Right ventricle myocardium superior (tissue), 1 donor: ENCODE measurements around the gene TDRKH. TPM values are rescaled to one million over a fixed set of nuclear protein-coding genes. Genes with fewer than 3 reads are reported as not detected.
A peak's percentile ranks its signal among the peaks of the same experiment; 100 is the strongest.
"Not testable (repeated sequence)": the region's sequence is repeated elsewhere in the genome, so short reads cannot be mapped to it uniquely, and the experiment has no call there.

Experiments used
- ATAC-seq: fragments of 200-7000 bp; cut with Tn5 transposase; one replicate; pipeline ENCODE4 v1.9.1; 2020; ENCODE audit warnings: mild to moderate bottlenecking; ENCODE audit not compliant: poor library complexity
- DNase-seq: peaks from one replicate; pipeline ENCODE4 v3.0.0-alpha.2; 2020
- intact Hi-C: fragments of 100-400 bp; cut with DNase I; formaldehyde crosslinking; loops from one replicate; pipeline ENCODE4 v1.11.2; 2022
- total RNA-seq: library from RNA; stranded (reverse); fragmentation: NEBNext Ultra II Directional; extraction: Animal tissue kit (Norgen Biotek cat#: 25700); gene quantifications from one replicate; pipeline ENCODE4 v1.2.1, GENCODE V29; 2021
- donor health status: DM: no; HTN: yes; CAD: no; lungs with severe emphysema.

The TDRKH gene
- total RNA-seq, 1 donor from 2014 or later = 4.5 TPM

DNA sequence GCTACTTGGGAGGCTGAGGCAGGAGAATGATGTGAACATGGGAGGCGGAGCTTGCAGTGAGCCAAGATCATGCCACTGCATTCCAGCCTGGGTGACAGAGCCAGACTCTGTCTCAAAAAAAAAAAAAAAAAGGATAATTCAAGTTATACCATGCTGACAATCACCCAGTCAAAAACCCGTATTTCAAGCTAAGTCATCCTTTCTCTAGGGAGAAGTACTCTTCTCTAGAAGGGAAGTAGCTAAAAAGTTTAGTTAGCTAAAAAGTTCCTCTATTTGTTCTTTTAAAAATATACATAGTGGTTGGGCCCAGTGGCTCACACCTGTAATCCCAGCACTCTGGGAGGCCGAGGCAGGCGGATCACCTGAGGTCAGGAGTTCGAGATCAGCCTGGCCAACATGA lies 9.6 kb downstream of the TDRKH start:
- DNase-seq, intact Hi-C loops, ATAC-seq: not testable (repeated sequence)

DNA sequence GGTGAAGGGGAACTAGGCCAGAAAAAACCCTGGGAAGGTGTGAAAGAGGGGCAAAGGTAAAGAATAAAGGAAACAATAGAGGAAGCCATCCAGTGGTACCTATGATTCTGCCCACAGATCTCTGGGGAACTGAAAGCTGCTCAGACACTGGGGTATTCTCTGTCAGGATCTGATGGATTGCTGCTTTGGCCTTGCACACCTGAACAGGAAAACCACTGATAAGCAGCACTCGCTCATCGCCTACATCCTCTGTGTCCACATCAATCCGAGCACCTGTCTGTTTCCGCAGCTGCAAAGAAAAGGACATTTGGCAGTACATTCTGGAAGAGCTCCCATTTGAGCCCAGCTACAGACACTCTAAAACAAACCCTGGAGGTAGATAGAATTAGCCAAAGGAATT lies 10.4 kb downstream of the TDRKH start:
- intact Hi-C loops = no loop called here
- ATAC-seq (no peak), DNase-seq (no peak)

DNA sequence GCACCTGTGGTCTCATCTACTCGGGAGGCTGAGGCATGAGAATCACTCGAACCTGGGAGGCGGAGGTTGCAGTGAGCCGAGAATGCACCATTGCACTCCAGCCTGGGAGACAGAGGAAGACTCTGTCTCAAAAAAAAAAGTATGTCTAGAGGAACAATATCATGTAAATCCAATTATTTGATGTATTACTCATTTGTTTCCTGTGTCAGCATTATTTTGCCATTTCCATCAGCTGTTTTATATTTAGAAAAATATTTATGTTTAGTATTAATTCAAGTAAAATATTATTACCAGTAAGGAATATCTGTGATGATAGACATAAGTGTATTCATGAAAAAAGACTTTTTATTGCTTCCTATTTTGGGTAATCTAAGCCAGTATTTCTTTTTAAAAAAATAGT lies 13.0 kb downstream of the TDRKH start:
- no peak for DNase-seq
- no peak for ATAC-seq
- intact Hi-C loops = no loop called here

DNA sequence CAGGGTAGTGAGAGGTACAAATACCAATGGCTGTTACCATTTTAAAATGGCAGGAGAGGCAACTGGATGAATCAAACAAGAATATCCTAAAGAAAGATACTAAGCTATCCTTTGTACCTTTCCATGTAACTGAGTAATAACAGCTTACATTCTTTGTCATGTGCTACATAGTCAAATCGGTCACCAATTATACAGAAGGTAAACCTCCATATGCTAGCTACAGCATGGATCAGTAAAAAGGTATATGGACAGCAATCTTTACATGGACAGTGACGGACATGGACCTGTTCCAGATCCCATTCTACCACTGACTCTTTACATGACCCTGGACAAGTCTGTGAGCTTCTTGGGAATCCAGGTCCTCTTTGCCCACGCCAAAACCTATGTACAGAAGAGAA lies 13.6 kb downstream of the TDRKH start:
- intact Hi-C loops = no loop called here
- ATAC-seq = no peak
- no peak for DNase-seq

DNA sequence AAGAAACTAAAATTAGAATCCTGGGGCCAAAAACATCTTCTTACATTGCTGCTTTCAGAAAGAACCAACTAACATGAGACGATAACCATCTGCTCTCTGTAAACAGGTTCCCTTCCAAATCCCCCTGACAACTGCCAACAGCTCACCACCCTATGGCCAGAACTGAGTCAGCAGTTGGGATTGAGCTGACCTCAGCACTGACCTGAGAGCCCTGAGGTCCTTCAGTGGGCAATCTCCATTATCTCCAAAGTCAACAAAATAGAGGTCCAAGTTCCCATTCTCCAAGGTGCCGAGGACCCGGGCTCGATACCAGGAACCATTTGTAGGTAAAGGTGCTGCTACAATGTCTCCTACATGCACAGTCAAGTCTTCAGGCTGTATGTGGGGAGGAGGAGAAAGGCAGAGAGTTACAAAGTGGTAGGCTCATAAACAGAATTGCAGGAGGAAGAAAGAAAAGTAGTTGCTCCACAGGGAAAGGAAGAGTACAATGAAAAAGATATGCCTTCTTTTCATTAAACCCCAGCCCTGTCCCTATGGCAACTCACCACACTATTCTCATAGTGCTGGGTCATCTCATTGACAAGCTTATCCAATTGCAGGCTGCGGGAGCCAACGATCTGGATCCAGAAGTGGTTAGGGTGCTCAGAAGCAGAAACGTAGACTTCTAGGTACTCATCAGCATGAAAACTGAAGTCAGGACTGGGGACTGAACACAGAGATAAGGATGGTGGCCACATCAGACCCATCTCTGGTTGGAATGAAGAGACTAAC lies 14.2 kb downstream of the TDRKH start:
- intact Hi-C loops = no loop called here
- no peak for ATAC-seq

DNA sequence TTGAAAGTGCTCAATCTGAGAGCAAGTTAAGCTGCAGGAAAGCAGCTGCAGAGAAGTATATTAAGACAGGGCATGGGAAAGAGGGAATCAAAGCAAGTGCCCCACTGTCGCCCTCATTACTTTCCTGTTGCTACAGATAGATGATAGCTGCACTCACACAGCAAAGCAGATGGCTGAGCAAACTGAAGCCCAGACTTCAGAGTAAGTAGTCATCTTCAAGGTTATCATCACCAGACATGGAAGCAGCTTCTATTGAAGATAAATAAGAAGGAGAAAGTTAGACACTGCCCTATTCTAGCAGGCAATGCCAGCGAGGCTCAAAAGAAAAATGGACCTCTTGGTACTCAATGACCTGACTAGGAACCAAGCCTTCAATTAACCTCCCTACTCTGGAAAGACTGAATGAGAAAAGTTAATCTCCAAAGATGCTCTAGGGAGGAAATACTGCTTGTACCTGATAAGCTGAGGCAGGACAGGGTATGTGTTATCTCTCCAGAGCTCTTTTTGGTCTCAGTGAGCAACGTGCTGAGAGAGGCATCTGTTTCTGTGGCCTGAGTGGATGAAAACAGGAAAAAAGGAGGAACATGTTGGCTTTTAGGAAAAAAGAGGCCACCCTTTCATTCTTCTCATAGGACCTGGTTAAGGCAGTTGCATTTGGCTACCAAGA lies 15.9 kb downstream of the TDRKH start:
- intact Hi-C loops = no loop called here
- no peak for DNase-seq
- no peak for ATAC-seq

More for the DNA sequence above, 14.2 kb downstream of the TDRKH start:
- no peak for DNase-seq

DNA sequence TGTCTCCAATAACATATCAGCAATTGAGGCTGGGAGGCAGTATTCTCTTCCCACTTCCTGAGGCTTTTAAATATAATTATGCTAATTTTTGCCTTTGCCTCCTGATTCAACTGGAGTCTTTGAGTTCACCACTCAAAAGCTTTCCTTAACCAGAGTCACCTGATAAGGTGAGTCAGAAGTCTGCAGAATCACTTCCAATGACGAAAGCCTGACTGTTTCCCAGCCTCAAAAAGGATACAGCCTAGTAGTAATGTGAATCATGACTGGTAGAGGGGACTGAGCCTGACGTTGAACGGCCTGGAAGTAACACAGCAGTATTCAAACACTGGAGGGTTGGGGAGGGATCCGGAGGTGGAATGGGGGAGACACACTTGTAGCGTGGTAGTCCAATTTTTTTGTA lies 16.6 kb downstream of the TDRKH start:
- intact Hi-C loops = no loop called here
- DNase-seq = no peak
- ATAC-seq = no peak

DNA sequence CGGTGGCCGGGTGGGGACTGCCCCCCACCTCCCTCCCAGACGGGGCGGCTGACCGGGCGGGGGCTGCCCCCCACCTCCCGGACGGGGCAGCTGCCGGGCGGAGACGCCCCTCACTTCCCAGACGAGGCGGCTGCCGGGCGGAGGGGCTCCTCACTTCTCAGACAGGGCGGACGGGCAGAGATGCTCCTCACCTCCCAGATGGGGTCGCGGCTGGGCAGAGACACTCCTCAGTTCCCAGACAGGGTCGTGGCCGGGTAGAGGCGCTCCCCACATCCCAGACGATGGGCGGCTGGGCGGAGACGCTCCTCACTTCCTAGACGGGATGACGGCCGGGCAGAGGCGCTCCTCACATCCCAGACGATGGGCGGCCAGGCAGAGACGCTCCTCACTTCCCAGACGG lies 21.0 kb downstream of the TDRKH start:
- DNase-seq, ATAC-seq: not testable (repeated sequence)
- intact Hi-C loops = loop anchor here (10.0 kb wide), 1 partner anchor 66 kb away; the partner anchor contains the start of genes C2CD4D and RORC

DNA sequence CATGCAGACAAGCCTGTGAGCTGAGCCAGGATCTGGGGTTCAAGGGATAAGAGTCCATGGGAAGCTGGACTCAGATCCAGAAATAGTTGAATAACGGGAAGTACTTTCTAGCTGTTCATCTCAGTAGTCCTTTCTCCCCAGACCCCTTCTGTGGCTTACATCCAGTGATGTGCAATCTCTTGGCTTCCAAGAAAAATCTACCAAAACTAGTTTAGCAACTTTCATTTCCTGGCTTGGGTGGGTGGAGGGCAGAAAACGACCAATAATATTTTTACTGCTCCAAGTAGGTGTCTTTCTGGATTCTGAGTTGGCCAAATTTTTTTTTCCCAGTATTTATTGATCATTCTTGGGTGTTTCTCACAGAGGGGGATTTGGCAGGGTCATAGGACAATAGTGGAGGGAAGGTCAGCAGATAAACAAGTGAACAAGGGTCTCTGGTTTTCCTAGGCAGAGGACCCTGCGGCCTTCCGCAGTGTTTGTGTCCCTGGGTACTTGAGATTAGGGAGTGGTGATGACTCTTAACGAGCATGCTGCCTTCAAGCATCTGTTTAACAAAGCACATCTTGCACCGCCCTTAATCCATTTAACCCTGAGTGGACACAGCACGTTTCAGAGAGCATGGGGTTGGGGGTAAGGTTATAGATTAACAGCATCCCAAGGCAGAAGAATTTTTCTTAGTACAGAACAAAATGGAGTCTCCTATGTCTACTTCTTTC lies 21.8 kb downstream of the TDRKH start:
- ATAC-seq, DNase-seq: not testable (repeated sequence)
- intact Hi-C loops = loop anchor here (10.0 kb wide), 1 partner anchor 66 kb away; the partner anchor contains the start of genes C2CD4D and RORC

DNA sequence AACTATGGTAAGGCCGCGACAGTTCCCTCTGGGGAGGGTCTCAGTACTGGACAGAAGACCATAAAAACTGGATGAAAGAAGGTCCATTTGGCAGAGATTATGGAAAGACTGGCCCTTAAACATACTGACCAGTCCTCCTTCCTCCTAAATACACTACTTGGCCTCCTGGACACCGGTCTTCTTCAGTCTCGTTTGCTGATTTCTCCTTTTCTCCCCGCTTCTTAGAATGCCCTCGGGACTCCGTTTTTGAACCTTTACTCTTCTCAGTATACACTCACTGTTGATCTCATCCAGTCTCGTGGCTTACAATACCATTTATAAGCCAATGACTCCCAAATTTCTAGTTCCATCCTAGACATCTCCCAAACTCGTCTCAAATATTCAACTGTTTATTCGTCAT lies 26.3 kb downstream of the TDRKH start:
- intact Hi-C loops = loop anchor here (10.0 kb wide), 1 partner anchor 71 kb away; the partner anchor contains the start of genes C2CD4D and RORC
- peak; percentile 5 for ATAC-seq
- no peak for DNase-seq

DNA sequence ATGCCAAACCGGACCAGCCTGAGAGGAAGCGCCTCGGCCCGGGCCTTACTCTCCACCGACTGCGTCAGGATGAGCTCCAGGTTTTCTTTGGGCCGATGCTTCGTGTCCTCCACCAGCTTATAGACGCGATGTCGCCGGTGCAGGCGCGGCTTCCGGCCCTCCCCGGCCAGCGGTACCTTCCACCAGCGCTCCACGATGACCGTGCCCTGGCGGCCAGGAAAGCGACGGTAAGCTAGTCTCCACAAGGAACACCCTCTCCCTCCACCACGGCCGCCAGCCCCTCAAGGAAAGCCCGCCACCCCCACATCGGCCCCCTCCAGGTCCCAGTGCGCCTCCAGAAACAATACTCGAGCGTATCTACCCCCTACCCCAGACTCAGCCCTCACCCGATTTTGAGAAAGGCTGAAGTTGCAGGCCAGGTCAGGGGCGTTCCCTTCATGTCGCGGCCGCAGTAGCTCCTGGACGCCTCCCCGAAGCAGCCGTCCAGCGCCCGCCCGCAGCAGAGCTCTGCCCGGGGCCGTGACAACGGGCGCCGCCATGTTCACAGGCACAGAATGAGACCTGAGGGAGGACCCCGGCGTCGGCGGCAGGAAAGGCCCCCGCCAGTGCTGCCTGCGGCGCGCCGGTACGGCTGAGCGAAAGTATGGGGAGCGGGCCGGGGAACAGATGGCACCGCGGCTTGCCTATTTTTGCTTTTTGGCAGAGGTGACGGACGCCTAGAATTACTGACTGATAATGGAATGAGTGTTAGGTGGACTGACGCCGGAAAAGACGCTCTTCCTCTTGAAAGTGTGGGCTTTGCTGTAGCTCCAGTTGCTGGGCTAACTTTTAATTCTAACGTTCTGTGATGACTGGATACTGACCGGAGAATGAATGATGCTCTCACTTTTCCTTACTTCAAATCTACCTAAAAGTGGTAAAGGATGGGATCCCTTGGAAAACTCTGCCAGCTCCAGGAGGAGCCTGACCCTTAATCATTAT lies 27.1 kb downstream of the TDRKH start, which contains the start of gene MRPL9:
TSS of gene MRPL9 (minus strand) at position 556 of the 981 bp plus-strand sequence. CDS start at position 539, 17 bp downstream.
- peak; percentile 90 for DNase-seq
- ATAC-seq = peak; percentile 99
- intact Hi-C loops = loop anchor here (10.0 kb wide), 1 partner anchor 72 kb away; the partner anchor contains the start of genes C2CD4D and RORC

DNA sequence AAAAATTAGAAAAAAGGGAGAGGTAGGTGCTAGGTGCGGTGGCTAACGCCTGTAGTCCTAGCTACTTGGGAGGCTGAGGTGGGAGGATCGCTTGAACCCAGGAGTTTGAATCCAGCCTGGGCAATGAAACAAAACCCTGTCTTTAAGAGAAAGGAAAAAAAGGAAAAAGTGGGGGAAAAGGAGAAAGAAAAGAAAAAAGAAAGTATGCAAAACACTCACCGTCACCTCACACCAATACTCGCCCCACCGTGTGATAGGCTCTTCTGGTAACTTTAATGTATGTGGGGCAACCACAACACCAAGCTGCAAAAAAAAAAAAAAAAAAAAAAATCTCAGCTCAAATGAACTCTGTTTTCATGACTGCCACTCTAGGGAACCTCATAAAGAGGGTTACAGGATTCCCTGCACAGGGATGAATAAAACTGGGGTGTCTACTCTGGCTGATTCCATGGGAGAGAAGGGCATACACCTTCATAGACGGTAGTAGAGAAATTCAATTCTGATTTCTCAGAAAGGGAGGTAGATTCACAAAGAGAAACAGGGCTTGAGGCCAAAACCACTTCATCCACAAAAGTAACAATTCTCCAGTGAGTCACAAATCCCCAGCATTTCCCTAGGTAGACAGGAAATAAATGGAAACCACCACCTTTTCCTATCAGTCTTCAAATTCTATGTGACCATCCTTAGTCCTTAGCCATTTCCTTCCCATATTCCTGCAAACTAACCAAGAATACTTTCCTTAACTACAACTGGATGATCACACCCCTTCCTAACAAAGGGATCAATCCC lies 29.5 kb downstream of the TDRKH start:
- no peak for ATAC-seq

DNA sequence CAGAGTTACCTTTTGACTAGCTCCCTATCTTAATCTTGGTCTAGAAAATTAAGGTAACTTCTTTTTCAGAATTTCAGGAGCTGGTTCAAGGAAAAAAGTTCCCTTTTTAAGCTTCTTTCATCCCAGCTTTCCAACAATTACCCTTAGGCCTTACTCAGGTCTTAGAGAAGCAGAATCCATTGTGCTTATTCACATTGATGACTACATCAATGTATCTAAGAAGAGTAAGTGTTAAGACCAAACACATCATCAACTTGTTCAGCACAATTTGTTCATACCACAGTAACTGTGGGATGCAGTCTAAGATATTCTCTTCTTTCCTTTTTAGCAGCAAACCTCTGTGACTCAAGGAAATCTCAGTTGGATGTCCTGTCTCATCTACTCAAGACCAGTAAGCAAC lies 31.1 kb downstream of the TDRKH start:
- DNase-seq (no peak), ATAC-seq (no peak)
- intact Hi-C loops = no loop called here

More for the DNA sequence above, 29.5 kb downstream of the TDRKH start:
- no peak for DNase-seq
- intact Hi-C loops = loop anchor here (10.0 kb wide), 1 partner anchor 74 kb away; the partner anchor contains the start of genes C2CD4D and RORC

DNA sequence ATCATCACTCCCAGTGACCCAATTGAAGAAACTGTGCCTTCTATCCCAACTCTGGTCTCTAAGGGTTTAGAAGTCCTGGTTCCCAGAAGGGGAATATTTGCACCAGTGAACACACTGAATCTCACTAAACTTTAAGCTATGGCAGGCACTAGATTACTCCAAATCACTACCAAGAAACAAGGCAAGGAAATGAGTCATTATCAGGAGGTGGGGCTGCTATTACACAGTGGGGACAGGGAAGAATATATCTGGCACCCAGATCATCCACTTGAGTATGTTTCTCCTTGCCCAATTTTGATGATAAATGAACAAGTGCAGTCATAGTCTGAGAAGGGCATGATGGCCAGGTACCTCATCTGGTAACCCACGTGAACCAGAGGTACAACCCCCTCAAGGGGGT lies 34.0 kb downstream of the TDRKH start:
- intact Hi-C loops = no loop called here
- ATAC-seq (no peak), DNase-seq (no peak)

DNA sequence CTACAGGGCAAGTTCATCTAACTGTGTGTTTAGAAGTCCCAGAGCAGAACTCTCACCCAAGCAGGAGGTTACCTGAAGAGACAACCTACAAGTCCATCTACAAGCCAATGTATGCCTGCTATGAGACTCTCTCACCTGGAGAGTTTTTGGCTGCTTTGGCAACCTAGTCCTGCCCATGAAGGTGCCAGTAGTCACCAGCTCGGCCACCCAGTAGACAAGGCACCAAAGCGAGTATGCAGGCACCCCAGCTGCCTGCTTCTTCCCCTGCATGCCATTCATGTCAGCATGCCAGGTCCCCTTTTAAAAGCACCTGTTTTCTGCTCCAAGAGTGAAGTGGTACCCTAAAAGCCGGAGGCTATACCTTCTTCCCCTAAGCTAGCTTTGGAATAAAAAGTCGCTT lies 48.8 kb downstream of the TDRKH start:
- DNase-seq = no peak
- intact Hi-C loops = no loop called here

DNA sequence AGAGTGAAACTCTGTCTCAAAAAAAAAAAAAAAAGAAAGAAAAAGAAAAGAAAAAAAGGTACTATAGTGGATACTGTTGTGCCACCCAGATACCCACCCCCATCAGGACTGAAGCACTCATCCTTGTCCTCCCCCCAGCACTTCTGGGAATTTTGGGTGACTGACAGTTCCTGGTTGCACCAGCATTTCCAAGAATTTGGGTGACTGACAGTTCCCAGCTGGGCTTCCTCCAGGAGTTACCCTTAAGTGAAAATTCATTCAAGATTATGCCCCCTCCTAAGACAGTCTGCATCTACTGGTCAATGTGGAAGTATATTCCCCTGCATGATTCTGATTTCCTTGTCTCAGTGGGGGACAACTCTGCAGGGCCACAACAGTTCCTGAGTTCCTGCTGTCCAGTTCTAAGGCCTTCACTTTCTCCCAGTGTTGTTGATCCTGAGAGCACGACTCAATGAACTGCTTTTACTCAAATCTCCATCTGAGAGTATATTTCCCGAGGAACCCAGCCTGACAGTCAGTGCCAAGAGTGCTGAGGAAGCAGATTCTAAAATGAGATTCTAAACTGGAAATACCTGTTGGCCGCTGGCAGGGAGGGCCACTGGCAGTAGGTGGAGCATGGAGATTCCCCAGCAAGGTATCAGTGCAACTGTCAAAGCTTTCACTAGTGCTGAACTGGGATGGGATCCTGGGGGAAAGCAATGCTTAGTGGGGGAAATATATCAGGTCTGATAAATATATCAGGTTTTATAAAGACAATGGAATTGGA lies 50.5 kb downstream of the TDRKH start:
- DNase-seq (no peak), ATAC-seq (no peak)
- intact Hi-C loops = loop anchor here (5.0 to 10.0 kb wide), 2 partner anchors 47 to 65 kb away; no protein-coding TSS in a partner anchor

More for the DNA sequence above, 48.8 kb downstream of the TDRKH start:
- ATAC-seq = no peak
